Keratinocyte (primary cell): ENCODE data around the gene MED12L.

Experiments used
- EZH2 ChIP-seq: IDR thresholded peaks from one replicate; pipeline ENCODE4 v1.6.1; 2012; ENCODE audit warnings: inconsistent platforms, mild to moderate bottlenecking, low read length, moderate library complexity
- TF ChIP-seq, protein P1 (sequence below), 3 experiments: IDR thresholded peaks in 1 of 3; conservative IDR thresholded peaks in 1 of 3; optimal IDR thresholded peaks in 1 of 3; 2 replicates in 2 of 3; 3 replicates in 1 of 3; pipeline versions ENCODE3 to v1.5.1; 2011; ENCODE audit warnings: low read length in 3 of 3, mild to moderate bottlenecking in 3 of 3, moderate library complexity in 2 of 3, control low read depth in 1 of 3, inconsistent platforms in 1 of 3; ENCODE audit not compliant: insufficient read depth in 2 of 3; ENCODE audit errors: extremely low read depth in 1 of 3

DNA sequence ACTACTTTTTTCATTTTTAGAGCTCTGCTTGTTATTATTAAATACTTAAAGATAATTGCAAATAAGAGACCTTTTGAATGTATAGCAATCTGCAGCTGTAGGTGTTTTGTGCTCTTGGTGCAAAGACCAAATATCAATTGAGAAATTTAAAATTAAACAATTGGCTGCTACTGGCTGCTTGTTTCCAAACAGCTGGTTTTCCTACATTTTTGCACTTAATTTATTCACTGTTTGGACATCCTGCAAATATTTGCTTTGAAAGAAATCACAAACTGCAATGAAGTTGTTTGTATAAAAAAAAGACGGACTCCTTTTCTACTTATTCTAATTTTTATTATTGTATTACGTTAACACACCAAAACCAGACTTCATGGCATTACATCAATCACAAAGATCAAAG is 35.6 kb downstream of the MED12L start:
- TF ChIP-seq, protein P1, sequence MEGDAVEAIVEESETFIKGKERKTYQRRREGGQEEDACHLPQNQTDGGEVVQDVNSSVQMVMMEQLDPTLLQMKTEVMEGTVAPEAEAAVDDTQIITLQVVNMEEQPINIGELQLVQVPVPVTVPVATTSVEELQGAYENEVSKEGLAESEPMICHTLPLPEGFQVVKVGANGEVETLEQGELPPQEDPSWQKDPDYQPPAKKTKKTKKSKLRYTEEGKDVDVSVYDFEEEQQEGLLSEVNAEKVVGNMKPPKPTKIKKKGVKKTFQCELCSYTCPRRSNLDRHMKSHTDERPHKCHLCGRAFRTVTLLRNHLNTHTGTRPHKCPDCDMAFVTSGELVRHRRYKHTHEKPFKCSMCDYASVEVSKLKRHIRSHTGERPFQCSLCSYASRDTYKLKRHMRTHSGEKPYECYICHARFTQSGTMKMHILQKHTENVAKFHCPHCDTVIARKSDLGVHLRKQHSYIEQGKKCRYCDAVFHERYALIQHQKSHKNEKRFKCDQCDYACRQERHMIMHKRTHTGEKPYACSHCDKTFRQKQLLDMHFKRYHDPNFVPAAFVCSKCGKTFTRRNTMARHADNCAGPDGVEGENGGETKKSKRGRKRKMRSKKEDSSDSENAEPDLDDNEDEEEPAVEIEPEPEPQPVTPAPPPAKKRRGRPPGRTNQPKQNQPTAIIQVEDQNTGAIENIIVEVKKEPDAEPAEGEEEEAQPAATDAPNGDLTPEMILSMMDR (optimal IDR thresholded peaks at IDR 0.05 in 1 of 3, IDR thresholded peaks at IDR 0.05 in 1 of 3, conservative IDR thresholded peaks at IDR 0.05 in 1 of 3; ENCODE audit: extremely low read depth in 1 of 3, insufficient read depth in 2 of 3, low read length in 3 of 3) = no peak
- TF ChIP-seq EZH2 = no peak
